SU-DHL-6 (cell line): ENCODE measurements around the gene ENDOU.

Experiments used
- CTCF ChIP-seq: fragments of 200-600 bp; sonication (generic); IDR thresholded peaks from one replicate; pipeline ENCODE4 v1.5.1; 2017; ENCODE audit warnings: antibody characterized with exemption, mild to moderate bottlenecking, low read length, moderate library complexity; ENCODE audit not compliant: insufficient read depth, poor library complexity, severe bottlenecking
- EZH2phosphoT487 ChIP-seq: fragments of 200-600 bp; sonication (generic), shearing (Covaris generic); conservative IDR thresholded peaks from 2 replicates; pipeline ENCODE4 v1.6.1; 2018; ENCODE audit warnings: mild to moderate bottlenecking, antibody characterized with exemption, low read length, moderate library complexity, mixed read lengths

GRCh38 chr12:47754881-47755280 is 29.6 kb upstream of the ENDOU start:
- TF ChIP-seq CTCF (no peak), EZH2phosphoT487 (no peak)
